Osteocyte (in vitro differentiated cells): ENCODE data around the gene ANKS1B. TPM values are rescaled to one million over a fixed set of nuclear protein-coding genes. Genes with fewer than 3 reads are reported as not detected.
"Not testable (repeated sequence)": the region's sequence is repeated elsewhere in the genome, so short reads cannot be mapped to it uniquely, and the experiment has no call there.

Source experiments
- DNase-seq: peaks from one replicate; pipeline ENCODE4 v3.0.0; 2021; ENCODE audit warnings: mixed read lengths; ENCODE audit not compliant: unreplicated experiment; ENCODE audit errors: extremely low spot score
- H3K27ac Mint-ChIP-seq: one replicate; pipeline ENCODE4 v1.8.0; 2021; ENCODE audit warnings: mild to moderate bottlenecking, mixed read lengths; ENCODE audit not compliant: unreplicated experiment
- H3K27me3 Mint-ChIP-seq: one replicate; pipeline ENCODE4 v1.8.0; 2021; ENCODE audit warnings: mixed read lengths; ENCODE audit not compliant: unreplicated experiment
- H3K36me3 Mint-ChIP-seq: one replicate; pipeline ENCODE4 v1.8.0; 2021; ENCODE audit warnings: mixed read lengths; ENCODE audit not compliant: unreplicated experiment
- H3K4me1 Mint-ChIP-seq: one replicate; pipeline ENCODE4 v1.8.0; 2021; ENCODE audit warnings: mixed read lengths; ENCODE audit not compliant: unreplicated experiment
- H3K4me3 Mint-ChIP-seq: one replicate; pipeline ENCODE4 v1.8.0; 2021; ENCODE audit warnings: mild to moderate bottlenecking, moderate library complexity, mixed read lengths; ENCODE audit not compliant: unreplicated experiment
- H3K9me3 Mint-ChIP-seq: one replicate; pipeline ENCODE4 v1.8.0; 2021; ENCODE audit warnings: mixed read lengths; ENCODE audit not compliant: unreplicated experiment
- total RNA-seq: library from RNA; stranded (reverse); gene quantifications from 2 replicates; pipeline ENCODE4 v1.2.1, GENCODE V29; 2021
- TF ChIP-seq, protein P1 (sequence below): fragments of 200-600 bp; sonication (generic); IDR thresholded peaks from 2 replicates; pipeline ENCODE4 v1.5.0; 2021; ENCODE audit warnings: antibody characterized with exemption, mild to moderate bottlenecking, moderate library complexity

The ANKS1B gene
- total RNA-seq, 1 donor from 2014 or later = 0.70 TPM

GRCh38 chr12:98769068-98769467, 1215.7 kb downstream of the ANKS1B start:
- no peaks in the 10 kb centered on the region for H3K27me3 Mint-ChIP-seq
- H3K36me3 Mint-ChIP-seq = no peaks in the 10 kb centered on the region
- H3K4me3 Mint-ChIP-seq = no peak overlapping the region
- H3K9me3 Mint-ChIP-seq = no peaks in the 10 kb centered on the region
- no peak overlapping the region for H3K27ac Mint-ChIP-seq
- TF ChIP-seq, protein P1, sequence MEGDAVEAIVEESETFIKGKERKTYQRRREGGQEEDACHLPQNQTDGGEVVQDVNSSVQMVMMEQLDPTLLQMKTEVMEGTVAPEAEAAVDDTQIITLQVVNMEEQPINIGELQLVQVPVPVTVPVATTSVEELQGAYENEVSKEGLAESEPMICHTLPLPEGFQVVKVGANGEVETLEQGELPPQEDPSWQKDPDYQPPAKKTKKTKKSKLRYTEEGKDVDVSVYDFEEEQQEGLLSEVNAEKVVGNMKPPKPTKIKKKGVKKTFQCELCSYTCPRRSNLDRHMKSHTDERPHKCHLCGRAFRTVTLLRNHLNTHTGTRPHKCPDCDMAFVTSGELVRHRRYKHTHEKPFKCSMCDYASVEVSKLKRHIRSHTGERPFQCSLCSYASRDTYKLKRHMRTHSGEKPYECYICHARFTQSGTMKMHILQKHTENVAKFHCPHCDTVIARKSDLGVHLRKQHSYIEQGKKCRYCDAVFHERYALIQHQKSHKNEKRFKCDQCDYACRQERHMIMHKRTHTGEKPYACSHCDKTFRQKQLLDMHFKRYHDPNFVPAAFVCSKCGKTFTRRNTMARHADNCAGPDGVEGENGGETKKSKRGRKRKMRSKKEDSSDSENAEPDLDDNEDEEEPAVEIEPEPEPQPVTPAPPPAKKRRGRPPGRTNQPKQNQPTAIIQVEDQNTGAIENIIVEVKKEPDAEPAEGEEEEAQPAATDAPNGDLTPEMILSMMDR = no peak
- no peaks in the 10 kb centered on the region for H3K4me1 Mint-ChIP-seq
- no peak for DNase-seq

GRCh38 chr12:98767248-98767647, 1217.5 kb downstream of the ANKS1B start:
- Mint-ChIP-seq H3K36me3 (no peaks in the 10 kb centered on the region), H3K4me3 (no peak overlapping the region)
- TF ChIP-seq, protein P1 = no peak

DNA sequence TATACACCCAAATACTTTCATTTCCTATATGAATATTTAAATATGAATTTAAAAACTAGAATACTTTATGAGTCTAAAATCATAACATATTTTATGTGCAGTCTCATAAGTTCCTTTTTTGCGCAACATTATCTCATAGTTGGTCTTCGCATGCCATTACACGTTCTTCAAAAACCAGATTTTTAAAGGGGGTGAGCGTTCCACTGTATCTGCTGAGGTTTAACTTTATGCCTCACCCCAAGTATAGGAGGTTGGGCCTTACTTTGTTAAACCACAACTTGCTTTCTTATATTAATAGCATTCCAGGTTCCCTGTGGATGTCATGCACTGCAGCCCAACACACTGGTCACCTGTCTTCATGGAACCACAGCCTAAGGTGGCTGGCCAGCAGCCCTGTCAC, 1221.1 kb downstream of the ANKS1B start:
- TF ChIP-seq, protein P1 = no peak
- no peaks in the 10 kb centered on the region for H3K4me1 Mint-ChIP-seq
- DNase-seq = no peak
- H3K4me3 Mint-ChIP-seq = no peak overlapping the region
- H3K9me3 Mint-ChIP-seq = no peaks in the 10 kb centered on the region
- H3K36me3 Mint-ChIP-seq = no peaks in the 10 kb centered on the region
- H3K27me3 Mint-ChIP-seq = peaks cover 8% of the 10 kb centered on the region
- H3K27ac Mint-ChIP-seq = no peak overlapping the region

More at GRCh38 chr12:98767248-98767647, 1217.5 kb downstream of the ANKS1B start:
- peak; percentile 32 for DNase-seq
- no peak overlapping the region for H3K27ac Mint-ChIP-seq
- H3K9me3 Mint-ChIP-seq = no peaks in the 10 kb centered on the region
- H3K27me3 Mint-ChIP-seq = peaks cover 6% of the 10 kb centered on the region
- no peaks in the 10 kb centered on the region for H3K4me1 Mint-ChIP-seq

DNA sequence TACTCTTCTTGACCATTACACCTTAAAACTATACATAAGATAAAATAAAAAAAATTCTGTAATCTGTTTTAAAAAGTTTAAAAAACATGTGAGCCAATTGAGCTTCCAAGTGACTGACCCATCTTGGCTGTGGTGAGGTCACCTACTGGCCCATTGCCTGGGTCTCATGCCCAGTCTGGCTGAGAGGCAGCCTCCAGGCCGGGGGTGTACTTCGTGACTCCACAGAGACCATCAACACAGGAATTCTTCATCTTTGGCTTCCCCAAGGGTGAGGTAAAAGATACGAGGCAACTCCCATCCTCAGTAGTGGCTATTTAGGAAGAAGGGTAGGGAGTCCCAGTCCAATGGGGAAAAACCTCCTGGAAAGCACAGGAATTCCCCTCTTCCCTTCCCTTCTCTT, 1226.4 kb downstream of the ANKS1B start:
- Mint-ChIP-seq H3K36me3 (no peaks in the 10 kb centered on the region), H3K27ac (no peak overlapping the region), H3K4me3 (no peak overlapping the region), H3K27me3 (peaks cover 8% of the 10 kb centered on the region), H3K9me3 (peaks cover 5% of the 10 kb centered on the region), H3K4me1 (peaks cover 9% of the 10 kb centered on the region)
- TF ChIP-seq, protein P1 = no peak
- DNase-seq = no peak

- Mint-ChIP-seq H3K27ac (no peak overlapping the region), H3K4me3 (no peak overlapping the region), H3K9me3 (peaks cover 5% of the 10 kb centered on the region), H3K4me1 (peaks cover 18% of the 10 kb centered on the region), H3K36me3 (no peaks in the 10 kb centered on the region), H3K27me3 (peaks cover 5% of the 10 kb centered on the region)
- TF ChIP-seq, protein P1 = no peak
- no peak for DNase-seq
Measured at GRCh38 chr12:98757455-98757854, 1227.3 kb downstream of the ANKS1B start.

DNA sequence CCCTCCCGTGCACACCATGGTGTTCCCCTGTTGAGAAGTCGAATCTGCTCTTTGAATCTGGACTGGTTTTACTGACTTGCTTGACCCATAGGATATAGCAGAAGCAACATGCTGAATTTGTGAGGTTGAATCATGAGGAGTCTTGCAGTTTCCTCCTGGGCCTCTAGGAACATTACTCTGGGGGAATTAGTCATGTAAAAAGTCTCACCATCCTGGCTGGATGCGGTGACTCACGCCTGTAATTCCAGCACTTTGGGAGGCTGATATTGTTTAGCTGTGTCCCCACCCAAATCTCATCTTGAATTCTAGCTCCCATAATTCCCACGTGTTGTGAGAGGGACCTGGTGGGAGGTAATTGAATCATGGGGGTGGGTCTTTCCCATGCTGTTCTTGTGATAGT, 1228.9 kb downstream of the ANKS1B start:
- DNase-seq, H3K27ac Mint-ChIP-seq, H3K4me3 Mint-ChIP-seq, H3K27me3 Mint-ChIP-seq, H3K9me3 Mint-ChIP-seq, H3K36me3 Mint-ChIP-seq: not testable (repeated sequence)
- H3K4me1 Mint-ChIP-seq = peaks cover 18% of the 10 kb centered on the region
